DND-41 (cell line): ENCODE measurements around the gene ADAM21.
A peak's percentile ranks its signal among the peaks of the same experiment; 100 is the strongest.
"Not testable (repeated sequence)": the region's sequence is repeated elsewhere in the genome, so short reads cannot be mapped to it uniquely, and the experiment has no call there.

Experiments
- ATAC-seq: fragments of 200-7000 bp; cut with Tn5 transposase; 3 replicates; pipeline ENCODE4 v1.9.1; 2021; ENCODE audit warnings: low read depth; ENCODE audit not compliant: insufficient read depth
- DNase-seq: peaks from one replicate; pipeline ENCODE4 v3.0.0-alpha.2; 2020
- H2AFZ ChIP-seq: 2 replicates; pipeline ENCODE4 v1.6.0; 2012; ENCODE audit warnings: low read depth, low read length
- H3K27ac ChIP-seq: 2 replicates; pipeline ENCODE4 v1.5.1; 2012; ENCODE audit warnings: low read length, inconsistent platforms
- H3K27me3 ChIP-seq: fragments of 200-600 bp; sonication (generic); 2 replicates; pipeline ENCODE4 v1.6.0; 2012; ENCODE audit warnings: low read length, mild to moderate bottlenecking, inconsistent platforms; ENCODE audit not compliant: insufficient read depth, poor library complexity
- H3K36me3 ChIP-seq: 2 replicates; pipeline ENCODE4 v1.5.1; 2012; ENCODE audit warnings: low read length, inconsistent platforms; ENCODE audit not compliant: insufficient read depth
- H3K4me1 ChIP-seq: 2 replicates; pipeline ENCODE4 v1.5.1; 2012; ENCODE audit warnings: mild to moderate bottlenecking, low read length; ENCODE audit not compliant: insufficient read depth
- H3K4me2 ChIP-seq: 2 replicates; pipeline ENCODE4 v1.6.0; 2012; ENCODE audit warnings: mild to moderate bottlenecking, moderate library complexity, low read length, inconsistent platforms; ENCODE audit not compliant: insufficient read depth
- H3K4me3 ChIP-seq, 2 experiments: fragments of 200-600 bp in 1 of 2; shearing (Covaris generic) in 1 of 2; 2 replicates each; pipeline ENCODE4 v1.5.1; 2012 to 2016; ENCODE audit warnings: inconsistent platforms in 2 of 2, low read length in 2 of 2, mild to moderate bottlenecking in 2 of 2, low read depth in 1 of 2, moderate library complexity in 1 of 2
- H3K79me2 ChIP-seq: 2 replicates; pipeline ENCODE4 v1.6.0; 2012; ENCODE audit warnings: low read length, inconsistent platforms; ENCODE audit not compliant: insufficient read depth
- H3K9ac ChIP-seq: 2 replicates; pipeline ENCODE4 v1.6.0; 2012; ENCODE audit warnings: low read depth, mild to moderate bottlenecking, inconsistent platforms, low read length, moderate library complexity
- H3K9me3 ChIP-seq: 2 replicates; pipeline ENCODE4 v1.5.1; 2012; ENCODE audit warnings: low read length, moderate library complexity, mild to moderate bottlenecking, inconsistent platforms; ENCODE audit not compliant: insufficient read depth, severe bottlenecking
- H4K20me1 ChIP-seq: 2 replicates; pipeline ENCODE4 v1.6.0; 2012; ENCODE audit warnings: low read length; ENCODE audit not compliant: insufficient read depth
- EZH2 ChIP-seq: IDR thresholded peaks from 3 replicates; pipeline ENCODE4 v1.6.1; 2012; ENCODE audit warnings: borderline replicate concordance, low read depth, mild to moderate bottlenecking, moderate library complexity, low read length, inconsistent platforms; ENCODE audit not compliant: severe bottlenecking
- TF ChIP-seq, protein P1 (sequence below): IDR thresholded peaks from 2 replicates; pipeline ENCODE4 v1.5.1; 2012; ENCODE audit warnings: borderline replicate concordance, low read length, moderate library complexity, mild to moderate bottlenecking; ENCODE audit not compliant: poor library complexity, severe bottlenecking; ENCODE audit errors: extremely low read depth

The ADAM21 gene

DNA sequence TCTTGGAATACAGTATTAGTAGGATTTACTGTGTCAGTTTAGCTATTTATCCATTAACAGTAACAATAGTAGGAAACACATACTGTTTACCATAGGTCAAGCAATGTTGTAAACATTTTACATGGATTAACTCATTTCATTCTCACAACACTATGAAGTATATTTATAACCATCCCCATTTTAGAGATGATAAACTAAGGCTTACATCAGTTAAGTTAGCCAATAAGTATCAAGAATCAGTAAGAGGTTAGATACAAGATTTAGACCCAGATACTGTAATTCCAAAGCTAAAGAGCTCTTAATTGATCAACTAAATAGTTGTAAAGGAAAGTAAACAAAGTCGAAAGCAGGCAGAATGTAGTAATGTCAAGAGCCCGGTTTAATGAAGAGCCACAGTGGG, 36.2 kb upstream of the ADAM21 start:
- H3K4me3 ChIP-seq: peak overlapping the region; percentile 2 to 93; a peak in 3 of 4 replicates
- H4K20me1 ChIP-seq: peaks cover 3% of the 10 kb centered on the region
- H3K4me1 ChIP-seq: peaks cover 33% of the 10 kb centered on the region
- H2AFZ ChIP-seq: 0 out of 2 replicates have a peak overlapping the region, but pooled peaks have one; percentile 1
- H3K79me2 ChIP-seq: peaks cover 43% of the 10 kb centered on the region
- peaks cover 7% of the 10 kb centered on the region for H3K36me3 ChIP-seq
- H3K4me2 ChIP-seq: peak overlapping the region; percentile 91
- DNase-seq (no peak), ATAC-seq (no peak)
- no peaks in the 10 kb centered on the region for H3K9me3 ChIP-seq
- peak overlapping the region; percentile 68; the same call in 1 of the 2 replicates for H3K9ac ChIP-seq
- no peak for TF ChIP-seq EZH2
- TF ChIP-seq, protein P1, sequence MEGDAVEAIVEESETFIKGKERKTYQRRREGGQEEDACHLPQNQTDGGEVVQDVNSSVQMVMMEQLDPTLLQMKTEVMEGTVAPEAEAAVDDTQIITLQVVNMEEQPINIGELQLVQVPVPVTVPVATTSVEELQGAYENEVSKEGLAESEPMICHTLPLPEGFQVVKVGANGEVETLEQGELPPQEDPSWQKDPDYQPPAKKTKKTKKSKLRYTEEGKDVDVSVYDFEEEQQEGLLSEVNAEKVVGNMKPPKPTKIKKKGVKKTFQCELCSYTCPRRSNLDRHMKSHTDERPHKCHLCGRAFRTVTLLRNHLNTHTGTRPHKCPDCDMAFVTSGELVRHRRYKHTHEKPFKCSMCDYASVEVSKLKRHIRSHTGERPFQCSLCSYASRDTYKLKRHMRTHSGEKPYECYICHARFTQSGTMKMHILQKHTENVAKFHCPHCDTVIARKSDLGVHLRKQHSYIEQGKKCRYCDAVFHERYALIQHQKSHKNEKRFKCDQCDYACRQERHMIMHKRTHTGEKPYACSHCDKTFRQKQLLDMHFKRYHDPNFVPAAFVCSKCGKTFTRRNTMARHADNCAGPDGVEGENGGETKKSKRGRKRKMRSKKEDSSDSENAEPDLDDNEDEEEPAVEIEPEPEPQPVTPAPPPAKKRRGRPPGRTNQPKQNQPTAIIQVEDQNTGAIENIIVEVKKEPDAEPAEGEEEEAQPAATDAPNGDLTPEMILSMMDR: no peak
- no peaks in the 10 kb centered on the region for H3K27me3 ChIP-seq
- H3K27ac ChIP-seq: no peak overlapping the region

DNA sequence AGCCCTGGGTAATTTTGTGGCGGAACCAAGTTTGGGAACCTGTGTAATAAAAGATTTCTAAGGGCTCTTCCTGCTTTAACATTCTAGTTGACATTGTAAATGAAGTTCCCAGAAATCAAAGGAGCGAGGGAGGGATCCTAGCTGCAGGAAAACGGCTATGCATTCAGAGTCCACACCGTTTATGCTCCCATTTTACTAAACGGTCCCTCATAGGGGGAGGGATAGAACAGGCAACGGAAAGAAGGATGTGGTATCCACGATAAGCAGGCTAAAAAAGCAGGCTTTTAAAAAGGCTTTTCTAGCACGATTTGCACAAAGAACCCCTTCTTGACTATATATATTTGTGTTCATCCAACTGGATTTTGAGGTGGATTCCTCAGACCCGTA, 35.6 kb upstream of the ADAM21 start:
- H3K9me3 ChIP-seq: no peaks in the 10 kb centered on the region
- peak overlapping the region; percentile 97 for H2AFZ ChIP-seq
- H3K4me1 ChIP-seq: peaks cover 33% of the 10 kb centered on the region
- no peaks in the 10 kb centered on the region for H3K27me3 ChIP-seq
- peak overlapping the region; percentile 91 for H3K4me2 ChIP-seq
- peaks cover 7% of the 10 kb centered on the region for H3K36me3 ChIP-seq
- TF ChIP-seq EZH2: no peak
- TF ChIP-seq, protein P1: no peak
- H3K4me3 ChIP-seq: peak overlapping the region; percentile 87 to 93
- H4K20me1 ChIP-seq: peaks cover 3% of the 10 kb centered on the region
- peak; percentile 52 for ATAC-seq
- peaks cover 40% of the 10 kb centered on the region for H3K79me2 ChIP-seq
- H3K9ac ChIP-seq: peak overlapping the region; percentile 68
- H3K27ac ChIP-seq: peak overlapping the region; percentile 74
- DNase-seq: no peak

DNA sequence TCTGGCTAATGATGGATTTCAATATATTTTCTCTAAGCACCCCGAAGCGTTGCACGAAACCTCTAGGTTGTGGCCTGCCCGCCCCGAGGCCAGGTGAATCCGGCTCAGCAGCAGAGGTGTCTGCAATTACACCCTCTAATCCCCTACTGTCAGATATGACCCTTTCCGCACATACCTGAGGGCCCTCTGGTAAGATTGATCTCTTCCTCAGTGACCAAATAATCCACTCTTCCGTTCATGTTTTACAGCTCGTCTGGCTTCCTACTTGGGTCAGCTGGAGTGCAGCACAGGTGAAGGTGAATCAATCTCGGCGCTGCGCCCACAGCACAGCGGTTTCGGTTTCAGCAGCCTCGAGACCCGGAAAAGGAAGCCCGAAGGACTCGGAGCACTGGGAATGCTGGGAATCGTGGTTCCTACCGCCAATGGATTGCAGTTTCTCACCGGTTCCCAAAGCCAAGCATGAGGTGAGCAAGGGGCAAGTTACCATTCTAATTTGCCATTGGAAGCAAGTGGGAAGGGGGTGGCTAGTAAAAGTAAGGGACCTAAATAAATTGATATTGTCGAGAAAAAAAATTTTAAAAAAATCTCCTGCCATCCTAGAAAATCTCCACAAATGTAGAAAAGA, 35.1 kb upstream of the ADAM21 start, which contains the start of gene SYNJ2BP:
Gene SYNJ2BP (minus strand): TSS at position 366 of the 625 bp plus-strand sequence. CDS start 127 bp downstream, at position 239.
- H2AFZ ChIP-seq: peak within 1 kb of the TSS; percentile 97
- peak within 1 kb of the TSS; percentile 68 for H3K9ac ChIP-seq
- H4K20me1 ChIP-seq: peaks cover 2% of the 10 kb centered on the region
- no peak for TF ChIP-seq EZH2
- TF ChIP-seq, protein P1: no peak
- H3K27ac ChIP-seq: peak within 1 kb of the TSS; percentile 74
- H3K9me3 ChIP-seq: no peaks in the 10 kb centered on the region
- no peaks in the 10 kb centered on the region for H3K27me3 ChIP-seq
- peaks cover 33% of the 10 kb centered on the region for H3K4me1 ChIP-seq
- ATAC-seq: peak; percentile 96
- peak within 1 kb of the TSS; percentile 91 for H3K4me2 ChIP-seq
- H3K36me3 ChIP-seq: peaks cover 6% of the 10 kb centered on the region
- H3K4me3 ChIP-seq: peak within 1 kb of the TSS; percentile 87 to 93
- peak; percentile 79 for DNase-seq
- peaks cover 36% of the 10 kb centered on the region for H3K79me2 ChIP-seq

DNA sequence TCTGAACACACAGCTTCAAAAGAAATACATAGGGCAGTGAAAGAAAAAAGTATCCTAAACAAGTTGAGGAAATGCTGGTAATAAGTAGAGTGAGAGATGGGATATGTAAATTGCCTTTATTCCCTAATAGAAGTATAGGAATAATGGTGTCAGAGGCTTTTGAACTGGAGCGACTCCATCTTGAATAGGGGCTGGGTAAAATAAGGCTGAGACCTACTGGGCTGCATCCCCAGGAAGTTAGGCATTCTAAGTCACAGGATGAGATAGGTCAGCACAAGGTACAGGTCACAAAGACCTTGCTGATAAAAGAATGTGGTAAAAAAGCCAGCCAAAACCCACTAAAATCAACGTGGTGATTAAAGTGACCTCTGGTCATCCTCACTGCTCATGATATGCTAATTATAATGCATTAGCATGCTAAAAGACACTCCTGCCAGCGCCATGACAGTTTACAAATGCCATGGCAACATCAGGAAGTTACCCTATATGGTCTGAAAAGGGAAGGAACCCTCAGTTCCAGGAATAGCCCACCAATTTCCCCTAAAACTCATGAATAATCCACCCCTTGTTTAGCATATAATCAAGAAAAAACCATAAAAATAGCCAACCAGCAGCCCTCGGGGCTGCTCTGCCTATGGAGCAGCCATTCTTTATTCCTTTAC, 32.6 kb upstream of the ADAM21 start:
- peaks cover 30% of the 10 kb centered on the region for H3K79me2 ChIP-seq
- not testable (repeated sequence) for H4K20me1 ChIP-seq, H3K9me3 ChIP-seq, H3K4me3 ChIP-seq, H3K36me3 ChIP-seq, H3K4me2 ChIP-seq, H2AFZ ChIP-seq, DNase-seq, H3K27me3 ChIP-seq, H3K27ac ChIP-seq, ATAC-seq, H3K9ac ChIP-seq
- H3K4me1 ChIP-seq: peaks cover 33% of the 10 kb centered on the region
